Loucy (cell line): ENCODE data around the gene WWOX.

Experiments used
- H2AFZ ChIP-seq: fragments of 200-600 bp; sonication (generic); 2 replicates; pipeline ENCODE4 v1.6.0; 2016; ENCODE audit warnings: antibody characterized with exemption, mild to moderate bottlenecking, low read length, moderate library complexity
- H3F3A ChIP-seq: fragments of 200-600 bp; 2 replicates; pipeline ENCODE4 v1.6.0; 2016; ENCODE audit warnings: antibody characterized with exemption, low read depth, mild to moderate bottlenecking
- H3K27me3 ChIP-seq: fragments of 200-600 bp; sonication (generic); 2 replicates; pipeline ENCODE4 v1.6.1; 2014; ENCODE audit warnings: low read length, mild to moderate bottlenecking; ENCODE audit not compliant: insufficient read depth, poor library complexity, severe bottlenecking
- H3K36me3 ChIP-seq: fragments of 200-600 bp; sonication (generic); 2 replicates; pipeline ENCODE4 v1.6.1; 2016; ENCODE audit warnings: low read length; ENCODE audit not compliant: insufficient read depth
- H3K4me1 ChIP-seq: fragments of 200-600 bp; sonication (generic); 2 replicates; pipeline ENCODE4 v1.5.1; 2014; ENCODE audit warnings: low read length, mild to moderate bottlenecking; ENCODE audit not compliant: insufficient read depth, poor library complexity, severe bottlenecking
- H3K4me2 ChIP-seq: fragments of 200-600 bp; sonication (generic); 2 replicates; pipeline ENCODE4 v1.6.0; 2014; ENCODE audit warnings: antibody characterized with exemption, low read length, low read depth, mild to moderate bottlenecking; ENCODE audit not compliant: poor library complexity, severe bottlenecking
- H3K4me3 ChIP-seq: fragments of 200-600 bp; sonication (generic); 2 replicates; pipeline ENCODE4 v1.5.1; 2014; ENCODE audit warnings: low read length, mild to moderate bottlenecking, mixed read lengths; ENCODE audit not compliant: poor library complexity, severe bottlenecking
- H3K79me2 ChIP-seq: fragments of 200-600 bp; sonication (generic); 2 replicates; pipeline ENCODE4 v1.6.1; 2014; ENCODE audit warnings: low read length; ENCODE audit not compliant: insufficient read depth
- H3K9ac ChIP-seq: fragments of 200-600 bp; sonication (generic); 2 replicates; pipeline ENCODE4 v1.6.0; 2014; ENCODE audit warnings: mild to moderate bottlenecking, low read depth, low read length, moderate library complexity; ENCODE audit not compliant: poor library complexity, severe bottlenecking
- H3K9me2 ChIP-seq: fragments of 200-600 bp; sonication (generic); replicated peaks from 2 replicates; pipeline ENCODE4 v1.6.1; 2016; ENCODE audit warnings: low read depth, low read length, mixed read lengths
- H3K9me3 ChIP-seq: fragments of 200-600 bp; sonication (generic); 2 replicates; pipeline ENCODE4 v1.6.1; 2014; ENCODE audit warnings: mild to moderate bottlenecking, antibody characterized with exemption, low read length, low read depth; ENCODE audit not compliant: insufficient read depth
- H4K20me1 ChIP-seq: fragments of 200-600 bp; sonication (generic); 2 replicates; pipeline ENCODE4 v1.6.0; 2014; ENCODE audit warnings: antibody characterized with exemption, low read length, mild to moderate bottlenecking; ENCODE audit not compliant: insufficient read depth, poor library complexity, severe bottlenecking
- EZH2phosphoT487 ChIP-seq: fragments of 200-600 bp; IDR thresholded peaks from 2 replicates; pipeline ENCODE4 v1.6.1; 2018; ENCODE audit warnings: antibody characterized with exemption, mild to moderate bottlenecking, moderate library complexity, borderline replicate concordance
- TF ChIP-seq, protein P1 (sequence below): fragments of 200-600 bp; sonication (generic); conservative IDR thresholded peaks from 2 replicates; pipeline ENCODE4 v1.5.1; 2014; ENCODE audit warnings: mild to moderate bottlenecking, antibody characterized with exemption, low read length

Gene WWOX

DNA sequence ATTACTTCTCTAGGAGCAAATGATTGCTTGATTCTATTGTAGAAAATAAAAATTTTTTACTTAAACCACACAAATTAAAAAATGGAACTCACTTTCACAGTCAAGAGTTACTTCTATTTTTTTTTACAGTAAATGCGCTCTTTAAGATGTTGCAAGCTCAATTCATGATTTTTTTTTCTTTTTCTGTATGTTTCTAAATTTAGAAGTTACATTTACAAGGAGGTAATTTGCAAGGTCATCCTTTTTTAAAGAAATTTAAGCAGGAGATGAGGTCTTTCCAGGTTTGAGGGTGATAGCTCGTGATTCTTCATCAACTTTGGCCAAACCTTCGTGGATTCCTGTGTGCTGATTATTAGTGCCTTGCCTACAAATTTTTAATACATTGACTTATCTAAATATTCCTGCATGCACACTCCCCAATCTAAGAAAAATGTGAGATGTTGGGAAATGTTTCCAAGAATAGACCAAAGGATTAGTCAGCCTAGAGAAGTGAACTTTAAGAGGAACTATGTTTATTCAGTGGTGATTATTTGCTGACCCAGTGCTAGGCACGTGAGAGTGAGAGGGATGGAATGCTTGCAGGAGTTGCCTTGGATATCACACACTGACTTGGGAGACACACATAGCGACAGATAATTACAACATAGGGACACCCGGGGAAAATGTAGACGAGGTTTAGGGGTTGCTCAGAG lies 1071.2 kb downstream of the WWOX start:
- no peak for TF ChIP-seq EZH2phosphoT487
- TF ChIP-seq, protein P1, sequence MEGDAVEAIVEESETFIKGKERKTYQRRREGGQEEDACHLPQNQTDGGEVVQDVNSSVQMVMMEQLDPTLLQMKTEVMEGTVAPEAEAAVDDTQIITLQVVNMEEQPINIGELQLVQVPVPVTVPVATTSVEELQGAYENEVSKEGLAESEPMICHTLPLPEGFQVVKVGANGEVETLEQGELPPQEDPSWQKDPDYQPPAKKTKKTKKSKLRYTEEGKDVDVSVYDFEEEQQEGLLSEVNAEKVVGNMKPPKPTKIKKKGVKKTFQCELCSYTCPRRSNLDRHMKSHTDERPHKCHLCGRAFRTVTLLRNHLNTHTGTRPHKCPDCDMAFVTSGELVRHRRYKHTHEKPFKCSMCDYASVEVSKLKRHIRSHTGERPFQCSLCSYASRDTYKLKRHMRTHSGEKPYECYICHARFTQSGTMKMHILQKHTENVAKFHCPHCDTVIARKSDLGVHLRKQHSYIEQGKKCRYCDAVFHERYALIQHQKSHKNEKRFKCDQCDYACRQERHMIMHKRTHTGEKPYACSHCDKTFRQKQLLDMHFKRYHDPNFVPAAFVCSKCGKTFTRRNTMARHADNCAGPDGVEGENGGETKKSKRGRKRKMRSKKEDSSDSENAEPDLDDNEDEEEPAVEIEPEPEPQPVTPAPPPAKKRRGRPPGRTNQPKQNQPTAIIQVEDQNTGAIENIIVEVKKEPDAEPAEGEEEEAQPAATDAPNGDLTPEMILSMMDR, result no peak
- peaks cover 21% of the 10 kb centered on the region for H3K4me1 ChIP-seq
- H3F3A ChIP-seq, result no peaks in the 10 kb centered on the region
- H3K9ac ChIP-seq, result no peak overlapping the region
- H2AFZ ChIP-seq, result no peak overlapping the region
- H3K4me2 ChIP-seq, result no peak overlapping the region
- peaks cover 6% of the 10 kb centered on the region for H3K9me3 ChIP-seq
- H3K79me2 ChIP-seq, result no peaks in the 10 kb centered on the region
- H3K36me3 ChIP-seq, result no peaks in the 10 kb centered on the region
- H4K20me1 ChIP-seq, result no peaks in the 10 kb centered on the region
- no peaks in the 10 kb centered on the region for H3K9me2 ChIP-seq
- H3K27me3 ChIP-seq, result no peaks in the 10 kb centered on the region
- no peak overlapping the region for H3K4me3 ChIP-seq

- Histone ChIP-seq H3K9me2 (no peaks in the 10 kb centered on the region), H3K4me1 (peaks cover 21% of the 10 kb centered on the region), H3K4me2 (no peak overlapping the region), H2AFZ (no peak overlapping the region), H3K9ac (no peak overlapping the region), H4K20me1 (no peaks in the 10 kb centered on the region), H3K27me3 (no peaks in the 10 kb centered on the region), H3K9me3 (peaks cover 6% of the 10 kb centered on the region), H3K4me3 (no peak overlapping the region), H3K36me3 (no peaks in the 10 kb centered on the region), H3F3A (no peaks in the 10 kb centered on the region), H3K79me2 (no peaks in the 10 kb centered on the region)
- TF ChIP-seq, protein P1, result no peak
- no peak for TF ChIP-seq EZH2phosphoT487
These were observed 1072.0 kb downstream of the WWOX start for GRCh38 chr16:79171504-79171903.

- Histone ChIP-seq H3F3A (no peaks in the 10 kb centered on the region), H3K9ac (no peak overlapping the region), H4K20me1 (no peaks in the 10 kb centered on the region), H3K79me2 (no peaks in the 10 kb centered on the region), H2AFZ (no peak overlapping the region), H3K9me3 (peaks cover 6% of the 10 kb centered on the region), H3K36me3 (no peaks in the 10 kb centered on the region), H3K4me3 (no peak overlapping the region), H3K27me3 (no peaks in the 10 kb centered on the region), H3K4me1 (peaks cover 21% of the 10 kb centered on the region), H3K9me2 (no peaks in the 10 kb centered on the region), H3K4me2 (no peak overlapping the region)
- TF ChIP-seq, protein P1, result no peak
- no peak for TF ChIP-seq EZH2phosphoT487
These were observed 1072.7 kb downstream of the WWOX start for GRCh38 chr16:79171931-79172705.
